GM19239 (cell line): ENCODE data around the gene GTF2I.
"Not testable (repeated sequence)": the region's sequence is repeated elsewhere in the genome, so short reads cannot be mapped to it uniquely, and the experiment has no call there.

Source experiments
- DNase-seq: peaks from one replicate; pipeline ENCODE4 v3.0.0; 2011; ENCODE audit warnings: low spot score; ENCODE audit not compliant: insufficient read length
- FAIRE-seq: peaks from 2 replicates; lab custom pipeline; 2011; peaks lifted over from hg19 to GRCh38; lab: Jason Lieb, UNC

GTF2I gene

GRCh38 chr7:74707238-74707637 lies 49.7 kb downstream of the GTF2I start:
- no peak for FAIRE-seq

GRCh38 chr7:74708569-74709275 lies 51.2 kb downstream of the GTF2I start:
- FAIRE-seq (no peak), DNase-seq (no peak)

More at GRCh38 chr7:74707238-74707637, 49.7 kb downstream of the GTF2I start:
- no peak for DNase-seq

- DNase-seq, result no peak
- FAIRE-seq, result no peak
Measured at GRCh38 chr7:74709880-74710671, 52.6 kb downstream of the GTF2I start.

- DNase-seq, result no peak
- no peak for FAIRE-seq
Measured at GRCh38 chr7:74713567-74713966, 56.0 kb downstream of the GTF2I start.

GRCh38 chr7:74717889-74718288 lies 60.4 kb downstream of the GTF2I start:
- DNase-seq, result no peak
- no peak for FAIRE-seq

- no peak for DNase-seq
- FAIRE-seq, result no peak
Measured at GRCh38 chr7:74718336-74718735, 60.8 kb downstream of the GTF2I start.

GRCh38 chr7:74722153-74722552 lies 64.6 kb downstream of the GTF2I start:
- FAIRE-seq (no peak), DNase-seq (no peak)

GRCh38 chr7:74725840-74726239 lies 68.3 kb downstream of the GTF2I start:
- no peak for DNase-seq
- no peak for FAIRE-seq

- FAIRE-seq (no peak), DNase-seq (no peak)
Measured at GRCh38 chr7:74726309-74727101, 69.0 kb downstream of the GTF2I start.

GRCh38 chr7:74728686-74729085 lies 71.2 kb downstream of the GTF2I start:
- not testable (repeated sequence) for FAIRE-seq, DNase-seq

- not testable (repeated sequence) for FAIRE-seq, DNase-seq
Measured at GRCh38 chr7:74730186-74730585, 72.7 kb downstream of the GTF2I start.

- FAIRE-seq, DNase-seq: not testable (repeated sequence)
Measured at GRCh38 chr7:74739974-74740703, 82.6 kb downstream of the GTF2I start.

- not testable (repeated sequence) for FAIRE-seq, DNase-seq
Measured at GRCh38 chr7:74743936-74744557, 86.5 kb downstream of the GTF2I start.

- not testable (repeated sequence) for FAIRE-seq, DNase-seq
Measured at GRCh38 chr7:74753921-74754482, 96.5 kb downstream of the GTF2I start.

GRCh38 chr7:74756673-74757072 lies 99.2 kb downstream of the GTF2I start:
- DNase-seq, FAIRE-seq: not testable (repeated sequence)

GRCh38 chr7:74758268-74758667 lies 100.8 kb downstream of the GTF2I start:
- DNase-seq, FAIRE-seq: not testable (repeated sequence)

- FAIRE-seq, DNase-seq: not testable (repeated sequence)
Measured at GRCh38 chr7:74758982-74759381, 101.5 kb downstream of the GTF2I start.

- FAIRE-seq, result not testable (repeated sequence)
Measured at GRCh38 chr7:74765205-74765918, 107.8 kb downstream of the GTF2I start.

More at GRCh38 chr7:74765205-74765918, 107.8 kb downstream of the GTF2I start:
- not testable (repeated sequence) for DNase-seq
